ENCODE measurements around the gene PLOD3. TPM values are rescaled to one million over a fixed set of nuclear protein-coding genes. Genes with fewer than 3 reads are reported as not detected.
A peak's percentile ranks its signal among the peaks of the same experiment; 100 is the strongest.

The PLOD3 gene
- total RNA-seq, 6 donors from 2014 or later, result 38.2 to 104 (median 66.2) TPM

DNA sequence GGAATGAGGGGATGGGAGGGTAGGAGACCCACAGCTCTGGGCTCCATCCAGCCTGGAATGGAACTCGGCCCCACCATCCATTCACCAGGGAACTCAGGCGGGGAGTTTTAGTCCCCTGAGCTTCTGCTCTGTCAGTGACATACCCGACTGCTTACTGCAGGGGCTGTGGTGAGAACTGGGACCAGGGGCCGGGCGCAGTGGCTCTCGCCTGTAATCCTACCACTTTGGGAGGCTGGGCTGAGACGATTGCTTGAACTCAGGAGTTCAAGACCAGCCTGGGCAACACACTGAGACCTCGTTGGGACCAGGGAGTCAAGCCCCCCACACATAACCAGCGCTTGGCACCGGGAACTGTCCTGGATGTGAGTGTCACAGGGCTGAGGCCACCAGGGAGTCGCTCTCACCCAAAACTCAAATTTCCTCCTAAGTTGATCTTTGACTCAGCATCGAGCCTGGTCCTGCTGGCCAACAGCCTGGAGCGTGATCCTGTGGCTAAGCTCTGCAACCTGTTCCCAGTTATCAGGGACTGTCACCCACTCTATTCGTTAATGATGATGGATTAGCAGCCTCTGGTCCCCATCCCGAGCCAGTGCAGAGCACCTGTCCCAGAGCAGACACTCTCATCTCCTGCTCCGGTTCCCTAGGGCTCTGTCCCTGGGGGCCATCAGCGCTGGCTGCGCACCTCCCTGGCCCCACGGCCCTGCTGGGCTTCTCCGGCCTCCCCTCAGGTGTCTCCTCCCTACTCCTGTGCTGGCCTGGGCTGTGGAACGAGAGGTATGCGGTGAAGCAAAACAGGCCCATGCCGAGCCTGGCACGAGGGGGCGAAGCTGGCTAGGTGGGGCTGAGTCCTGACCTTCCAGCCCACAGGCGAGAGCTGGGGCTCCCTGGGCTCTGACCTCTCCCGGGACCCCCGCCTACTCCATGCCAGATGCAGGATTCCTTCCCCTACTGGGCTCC is 21.1 kb upstream of the PLOD3 start:
- Histone ChIP-seq H3K36me3 (peaks cover 3 to 54% (median 25%) of the 10 kb centered on the region in 4 donors), H3K27ac (peak overlapping the region; percentile 76 to 94 (median 88)), H3K4me3 (peak overlapping the region in 1 of 4 donors; percentile 15), H3K9me3 (no peaks in the 10 kb centered on the region), H3K4me1 (peaks cover 39 to 56% (median 50%) of the 10 kb centered on the region in 4 donors), H3K27me3 (no peaks in the 10 kb centered on the region)
- TF ChIP-seq, protein P1, sequence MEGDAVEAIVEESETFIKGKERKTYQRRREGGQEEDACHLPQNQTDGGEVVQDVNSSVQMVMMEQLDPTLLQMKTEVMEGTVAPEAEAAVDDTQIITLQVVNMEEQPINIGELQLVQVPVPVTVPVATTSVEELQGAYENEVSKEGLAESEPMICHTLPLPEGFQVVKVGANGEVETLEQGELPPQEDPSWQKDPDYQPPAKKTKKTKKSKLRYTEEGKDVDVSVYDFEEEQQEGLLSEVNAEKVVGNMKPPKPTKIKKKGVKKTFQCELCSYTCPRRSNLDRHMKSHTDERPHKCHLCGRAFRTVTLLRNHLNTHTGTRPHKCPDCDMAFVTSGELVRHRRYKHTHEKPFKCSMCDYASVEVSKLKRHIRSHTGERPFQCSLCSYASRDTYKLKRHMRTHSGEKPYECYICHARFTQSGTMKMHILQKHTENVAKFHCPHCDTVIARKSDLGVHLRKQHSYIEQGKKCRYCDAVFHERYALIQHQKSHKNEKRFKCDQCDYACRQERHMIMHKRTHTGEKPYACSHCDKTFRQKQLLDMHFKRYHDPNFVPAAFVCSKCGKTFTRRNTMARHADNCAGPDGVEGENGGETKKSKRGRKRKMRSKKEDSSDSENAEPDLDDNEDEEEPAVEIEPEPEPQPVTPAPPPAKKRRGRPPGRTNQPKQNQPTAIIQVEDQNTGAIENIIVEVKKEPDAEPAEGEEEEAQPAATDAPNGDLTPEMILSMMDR (IDR thresholded peaks at IDR 0.05), result no peak
- TF ChIP-seq POLR2A (IDR thresholded peaks at IDR 0.05) (no peak), EP300 (IDR thresholded peaks at IDR 0.05) (no peak), POLR2AphosphoS5 (IDR thresholded peaks at IDR 0.05) (no peak)
- 63 to 65% methylated on average over 18 to 22 of the region's 28 CpGs for WGBS, 2 donors
- ATAC-seq (ENCODE audit: low FRiP score in 2 of 2) (peak; percentile 2 to 11), DNase-seq (peak in 1 of 2 donors; percentile 58)

DNA sequence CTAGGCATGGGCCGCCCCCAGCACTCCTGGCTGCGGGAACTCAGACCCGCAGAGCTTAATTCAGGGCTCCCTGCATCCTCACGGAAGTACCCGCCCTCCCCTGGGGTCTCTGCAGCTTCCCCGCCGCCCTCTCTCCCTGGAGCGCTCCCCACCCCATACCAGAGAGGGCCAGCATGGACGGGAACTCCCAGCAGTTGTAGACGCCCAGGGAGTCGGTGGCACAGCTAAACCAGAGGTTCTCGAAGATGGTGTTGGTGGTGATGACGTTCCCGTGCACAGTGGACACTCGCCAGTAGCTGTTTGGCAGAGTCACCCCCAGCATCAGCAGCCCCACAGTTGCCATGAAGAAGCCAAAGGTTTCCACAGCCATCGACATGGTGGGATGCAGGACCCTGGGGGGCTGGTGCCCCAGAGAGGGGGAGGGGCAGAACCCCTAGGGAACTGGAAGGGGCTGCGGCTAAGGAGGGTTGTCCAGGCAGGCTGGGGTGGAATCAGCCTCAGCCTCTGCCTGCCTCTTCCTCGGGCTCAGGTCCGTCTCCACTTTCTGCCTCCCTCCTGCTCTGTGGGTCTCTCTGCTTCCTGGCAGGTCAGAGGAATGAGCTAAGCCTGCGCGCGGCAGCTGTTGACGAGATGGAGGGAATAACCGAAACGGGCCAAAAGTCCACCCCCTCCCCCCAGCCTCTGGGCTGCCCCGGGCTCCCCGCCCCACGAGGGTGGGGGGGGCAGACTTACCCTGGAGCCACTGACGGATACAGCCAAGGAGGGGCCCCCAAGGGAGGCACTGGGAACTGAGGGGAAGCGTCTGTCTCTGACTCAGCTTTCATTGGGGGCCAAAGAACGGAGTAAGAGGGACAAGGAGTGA is 20.1 kb upstream of the PLOD3 start, which contains the start of gene CLDN15:
TSS of gene CLDN15 (minus strand) at position 597 of the 862 bp plus-strand sequence. CDS start at position 376, 221 bp downstream.
- no peaks in the 10 kb centered on the region for H3K27me3 ChIP-seq
- no peaks in the 10 kb centered on the region for H3K9me3 ChIP-seq
- ATAC-seq (ENCODE audit: low FRiP score in 2 of 2) (peak in 1 of 2 donors; percentile 85), DNase-seq (peak in 1 of 2 donors; percentile 40)
- TF ChIP-seq POLR2A (IDR thresholded peaks at IDR 0.05) (no peak), EP300 (IDR thresholded peaks at IDR 0.05) (no peak), POLR2AphosphoS5 (IDR thresholded peaks at IDR 0.05) (peak in 1 of 2 donors; percentile 3)
- peaks cover 41 to 53% (median 47%) of the 10 kb centered on the region in 4 donors for H3K4me1 ChIP-seq
- peaks cover 3 to 54% (median 25%) of the 10 kb centered on the region in 4 donors for H3K36me3 ChIP-seq
- peak within 1 kb of the TSS; percentile 76 to 94 (median 88) for H3K27ac ChIP-seq
- 55 to 58% methylated on average over 19 to 31 of the region's 31 CpGs for WGBS, 2 donors
- peak within 1 kb of the TSS in 1 of 4 donors; percentile 15 for H3K4me3 ChIP-seq

DNA sequence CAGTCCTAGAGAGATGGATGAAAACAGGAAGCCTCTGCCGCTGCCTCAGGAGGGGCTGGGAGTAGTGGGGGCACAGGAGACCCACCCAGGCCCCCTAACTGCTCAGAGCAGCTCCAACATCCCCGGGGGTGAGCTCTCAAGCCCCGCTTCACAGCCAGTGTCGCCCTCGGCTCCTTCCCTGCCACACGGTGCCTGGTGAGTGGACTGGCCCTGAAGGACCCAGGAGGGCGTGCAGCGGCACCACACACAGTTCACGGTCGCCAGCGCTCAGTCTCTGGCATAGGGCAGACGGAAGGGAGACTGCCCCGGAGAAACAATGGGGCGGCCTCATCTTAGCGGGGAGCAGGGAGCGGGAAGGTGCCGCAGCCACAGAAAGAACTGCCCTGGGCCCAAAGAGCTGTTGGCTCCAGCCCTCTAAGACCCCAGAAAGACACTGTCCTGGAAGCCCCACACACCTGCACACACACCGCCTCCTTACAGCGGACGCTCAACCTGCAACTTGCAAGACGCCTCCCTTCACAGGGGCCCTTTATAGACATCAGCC is 19.0 kb upstream of the PLOD3 start:
- peak in 1 of 2 donors; percentile 59 for DNase-seq
- no peaks in the 10 kb centered on the region for H3K9me3 ChIP-seq
- TF ChIP-seq, protein P1 (IDR thresholded peaks at IDR 0.05), result no peak
- TF ChIP-seq POLR2A (IDR thresholded peaks at IDR 0.05) (no peak), EP300 (IDR thresholded peaks at IDR 0.05) (no peak)
- H3K4me1 ChIP-seq, result peaks cover 51 to 55% (median 52%) of the 10 kb centered on the region in 4 donors
- H3K27ac ChIP-seq, result peak overlapping the region in 1 of 4 donors; percentile 27
- H3K36me3 ChIP-seq, result peaks cover 3 to 54% (median 25%) of the 10 kb centered on the region in 4 donors
- no peak overlapping the region for H3K4me3 ChIP-seq
- no peak for ATAC-seq (ENCODE audit: low FRiP score in 2 of 2)
- H3K27me3 ChIP-seq, result no peaks in the 10 kb centered on the region
- 72 to 78% methylated on average over 16 to 21 of the region's 21 CpGs for WGBS, 2 donors

DNA sequence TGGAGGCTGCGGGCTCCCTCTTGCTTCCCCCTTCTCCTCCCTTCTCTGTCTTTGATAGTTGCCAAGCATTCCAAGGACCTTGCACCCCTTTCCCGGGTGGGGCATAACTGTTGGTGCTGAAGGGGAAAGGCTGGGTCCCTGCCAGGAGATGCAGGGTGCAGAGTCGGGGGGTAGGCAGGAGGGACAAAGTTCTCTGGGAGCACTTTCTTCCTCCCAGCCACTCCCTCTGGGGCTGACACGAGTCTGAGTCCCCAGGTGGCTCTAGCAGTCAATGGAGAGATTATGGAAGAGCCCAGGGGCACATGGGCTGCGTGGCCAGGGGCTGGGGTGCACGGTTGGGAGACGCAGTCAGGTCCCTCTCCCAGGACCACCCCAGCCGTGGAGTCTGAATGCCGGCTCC is 18.1 kb upstream of the PLOD3 start:
- WGBS, 2 donors, result 73 to 74% methylated on average over 5 to 9 of the region's 9 CpGs
- Histone ChIP-seq H3K27me3 (no peaks in the 10 kb centered on the region), H3K9me3 (no peaks in the 10 kb centered on the region), H3K4me1 (peaks cover 46 to 49% (median 46%) of the 10 kb centered on the region in 4 donors), H3K36me3 (peaks cover 3 to 46% (median 22%) of the 10 kb centered on the region in 4 donors), H3K4me3 (no peak overlapping the region), H3K27ac (peak overlapping the region in 1 of 4 donors; percentile 27)
- ATAC-seq (ENCODE audit: low FRiP score in 2 of 2) (no peak), DNase-seq (no peak)
- TF ChIP-seq EP300 (IDR thresholded peaks at IDR 0.05) (no peak), POLR2AphosphoS5 (IDR thresholded peaks at IDR 0.05) (no peak), POLR2A (IDR thresholded peaks at IDR 0.05) (no peak)
- TF ChIP-seq, protein P1 (IDR thresholded peaks at IDR 0.05), result no peak
